Sigmoid colon (tissue), 7 donors: Measurements from ENCODE around the gene FXR1. TPM values are rescaled to one million over a fixed set of nuclear protein-coding genes. Genes with fewer than 3 reads are reported as not detected.
"Not testable (repeated sequence)": the region's sequence is repeated elsewhere in the genome, so short reads cannot be mapped to it uniquely, and the experiment has no call there.

Source experiments
- DNase-seq: peaks from one replicate; pipeline ENCODE4 v3.0.0-alpha.2; 2019
- H3K27ac ChIP-seq, 4 donors: fragments of 200-600 bp; sonication (generic); one replicate each; pipeline ENCODE4 v1.5.1; 2016 to 2019; ENCODE audit warnings: mild to moderate bottlenecking in 1 of 4
- H3K27me3 ChIP-seq, 3 donors: fragments of 200-600 bp; sonication (generic); one replicate each; pipeline ENCODE4 v1.5.1; 2019; ENCODE audit warnings: mild to moderate bottlenecking in 1 of 3
- H3K36me3 ChIP-seq, 4 donors: fragments of 200-600 bp; sonication (generic); one replicate each; pipeline ENCODE4 v1.5.1; 2016 to 2019
- H3K4me1 ChIP-seq, 4 donors: fragments of 200-600 bp; sonication (generic); one replicate each; pipeline ENCODE4 v1.5.1; 2017 to 2019
- H3K4me3 ChIP-seq, 4 donors: fragments of 200-600 bp; sonication (generic); one replicate each; pipeline ENCODE4 v1.5.1; 2017 to 2019; ENCODE audit warnings: mild to moderate bottlenecking in 2 of 4, moderate library complexity in 1 of 4
- H3K9me3 ChIP-seq, 4 donors: fragments of 200-600 bp in 3 of 4; sonication (generic) in 3 of 4; one replicate each; pipeline versions ENCODE4 v1.5.1 to v1.6.1; 2013 to 2019
- EP300 ChIP-seq, 4 donors: sonication (generic); formaldehyde crosslinking; IDR thresholded peaks; one replicate each; pipeline ENCODE4 v1.6.1; 2017; ENCODE audit warnings: antibody characterized with exemption in 4 of 4
- POLR2A ChIP-seq, 2 donors: fragments of 450-650 bp; IDR thresholded peaks; one replicate each; pipeline ENCODE4 v1.6.1; 2016; ENCODE audit warnings: antibody characterized with exemption in 2 of 2, mild to moderate bottlenecking in 2 of 2, moderate library complexity in 2 of 2
- POLR2AphosphoS5 ChIP-seq, 4 donors: sonication (generic); formaldehyde crosslinking; IDR thresholded peaks; one replicate each; pipeline ENCODE4 v1.6.1; 2017; ENCODE audit warnings: antibody characterized with exemption in 4 of 4
- WGBS, 2 donors: extraction: QIAGEN DNeasy Blood & Tissue Kit; methylation state at CpG; one replicate each; pipeline ENCODE4 v1.1.7; 2013; 5-methylcytosine and 5-hydroxymethylcytosine counted together
- intact Hi-C: fragments of 100-400 bp; cut with DNase I; formaldehyde crosslinking; loops from one replicate; pipeline ENCODE4 v1.15.1; 2023
- polyA plus RNA-seq, 3 donors: library from polyadenylated mRNA; stranded (reverse); fragments of 200-250 nt; gene quantifications; one replicate each; pipeline ENCODE4 v1.2.3, GENCODE V29; 2013
- total RNA-seq, 4 donors: library from RNA; depleted of rRNA; stranded (reverse); fragments of >200 nt; gene quantifications; one replicate each; pipeline ENCODE4 v1.1.0, GENCODE V29; 2016
- TF ChIP-seq, protein P1 (sequence below), 4 experiments: fragments of 450-650 bp in 3 of 4; fragments of 200-600 bp in 1 of 4; IDR thresholded peaks; one replicate each; pipeline ENCODE4 v1.5.1; 2016 to 2019; ENCODE audit warnings: antibody characterized with exemption in 4 of 4, mild to moderate bottlenecking in 3 of 4, moderate library complexity in 2 of 4
- donor health status: healthy with polysubstance abuse.
- donor health status: Bipolar disorder and iron deficiency.
- donor health status: healthy.

Gene FXR1
- total RNA-seq (100 to 1,000 TPM; 126 to 217 (median 151) TPM), polyA plus RNA-seq (10 to 100 TPM; 30.1 to 57.1 (median 50.5) TPM)

DNA sequence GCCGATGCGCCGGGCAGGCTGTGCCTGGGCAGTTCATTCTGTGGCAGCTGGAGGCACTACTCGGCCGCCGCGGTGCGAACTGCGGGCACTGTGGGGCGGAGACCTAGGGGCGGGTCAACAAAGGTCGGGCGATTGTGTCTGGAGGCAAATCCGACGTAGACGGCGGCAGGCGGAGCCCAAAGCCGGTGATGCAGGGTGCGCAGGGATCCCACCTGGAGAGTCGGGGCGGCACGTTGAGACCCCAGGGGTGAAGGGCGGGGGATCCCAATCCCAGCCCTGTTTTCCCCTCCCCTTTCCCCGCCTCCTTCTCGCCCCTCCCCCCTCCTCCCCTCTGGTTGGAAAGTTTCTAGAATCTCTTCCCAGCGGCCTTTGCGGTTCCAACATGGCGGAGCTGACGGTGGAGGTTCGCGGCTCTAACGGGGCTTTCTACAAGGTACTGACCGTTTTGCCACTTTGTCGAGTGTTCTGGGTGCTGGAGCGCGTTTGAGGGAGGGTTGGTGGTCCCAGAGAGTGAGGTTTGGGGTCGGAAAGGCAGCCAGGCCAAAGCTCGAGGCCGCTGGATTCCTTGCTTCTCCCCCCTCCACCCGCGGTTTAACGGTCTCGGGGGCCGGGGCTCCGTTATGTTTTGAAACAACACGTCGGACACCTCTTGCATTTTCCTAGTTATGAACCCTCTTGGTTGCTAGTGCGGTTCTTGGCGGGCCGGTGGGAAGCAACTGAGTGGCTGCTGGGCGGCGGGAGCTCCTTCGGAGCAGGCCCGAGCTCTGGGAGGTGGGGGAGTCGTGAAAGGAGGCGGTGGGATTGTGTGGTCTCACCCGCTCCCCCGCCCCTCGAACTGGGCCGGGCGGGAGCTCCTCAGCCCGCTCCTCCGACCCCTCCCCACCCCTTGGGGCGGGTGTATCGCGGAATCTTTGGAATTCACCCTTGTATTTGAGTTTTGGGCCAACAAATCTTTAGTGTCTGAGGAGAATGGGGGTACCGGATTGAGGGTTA lies at the start of gene FXR1:
Gene FXR1, plus strand, starts transcription at position 367 of the 993 bp plus-strand sequence. Its CDS starts 16 bp downstream, at position 383.
- peak within 1 kb of the TSS; percentile 84 to 94 (median 88) for H3K27ac ChIP-seq
- intact Hi-C loops: loop anchor here (2.0 kb wide), 1 partner anchor 76 kb away; the partner anchor contains the start of gene DNAJC19
- peak; percentile 91 for DNase-seq
- TF ChIP-seq POLR2AphosphoS5 (IDR thresholded peaks at IDR 0.05) (peak; percentile 87 to 91 (median 89)), EP300 (IDR thresholded peaks at IDR 0.05) (no peak), POLR2A (IDR thresholded peaks at IDR 0.05) (peak; percentile 64 to 73)
- TF ChIP-seq, protein P1, sequence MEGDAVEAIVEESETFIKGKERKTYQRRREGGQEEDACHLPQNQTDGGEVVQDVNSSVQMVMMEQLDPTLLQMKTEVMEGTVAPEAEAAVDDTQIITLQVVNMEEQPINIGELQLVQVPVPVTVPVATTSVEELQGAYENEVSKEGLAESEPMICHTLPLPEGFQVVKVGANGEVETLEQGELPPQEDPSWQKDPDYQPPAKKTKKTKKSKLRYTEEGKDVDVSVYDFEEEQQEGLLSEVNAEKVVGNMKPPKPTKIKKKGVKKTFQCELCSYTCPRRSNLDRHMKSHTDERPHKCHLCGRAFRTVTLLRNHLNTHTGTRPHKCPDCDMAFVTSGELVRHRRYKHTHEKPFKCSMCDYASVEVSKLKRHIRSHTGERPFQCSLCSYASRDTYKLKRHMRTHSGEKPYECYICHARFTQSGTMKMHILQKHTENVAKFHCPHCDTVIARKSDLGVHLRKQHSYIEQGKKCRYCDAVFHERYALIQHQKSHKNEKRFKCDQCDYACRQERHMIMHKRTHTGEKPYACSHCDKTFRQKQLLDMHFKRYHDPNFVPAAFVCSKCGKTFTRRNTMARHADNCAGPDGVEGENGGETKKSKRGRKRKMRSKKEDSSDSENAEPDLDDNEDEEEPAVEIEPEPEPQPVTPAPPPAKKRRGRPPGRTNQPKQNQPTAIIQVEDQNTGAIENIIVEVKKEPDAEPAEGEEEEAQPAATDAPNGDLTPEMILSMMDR (IDR thresholded peaks at IDR 0.05): peak; percentile 54 to 89 (median 66)
- H3K36me3 ChIP-seq: no peaks in the 10 kb centered on the region
- WGBS, 2 donors: 0% methylated on average over 68 of the region's 68 CpGs
- no peaks in the 10 kb centered on the region for H3K27me3 ChIP-seq
- peaks cover 0 to 36% (median 28%) of the 10 kb centered on the region in 4 donors for H3K4me1 ChIP-seq
- H3K4me3 ChIP-seq: peak within 1 kb of the TSS; percentile 66 to 96 (median 83)
- H3K9me3 ChIP-seq: no peaks in the 10 kb centered on the region

DNA sequence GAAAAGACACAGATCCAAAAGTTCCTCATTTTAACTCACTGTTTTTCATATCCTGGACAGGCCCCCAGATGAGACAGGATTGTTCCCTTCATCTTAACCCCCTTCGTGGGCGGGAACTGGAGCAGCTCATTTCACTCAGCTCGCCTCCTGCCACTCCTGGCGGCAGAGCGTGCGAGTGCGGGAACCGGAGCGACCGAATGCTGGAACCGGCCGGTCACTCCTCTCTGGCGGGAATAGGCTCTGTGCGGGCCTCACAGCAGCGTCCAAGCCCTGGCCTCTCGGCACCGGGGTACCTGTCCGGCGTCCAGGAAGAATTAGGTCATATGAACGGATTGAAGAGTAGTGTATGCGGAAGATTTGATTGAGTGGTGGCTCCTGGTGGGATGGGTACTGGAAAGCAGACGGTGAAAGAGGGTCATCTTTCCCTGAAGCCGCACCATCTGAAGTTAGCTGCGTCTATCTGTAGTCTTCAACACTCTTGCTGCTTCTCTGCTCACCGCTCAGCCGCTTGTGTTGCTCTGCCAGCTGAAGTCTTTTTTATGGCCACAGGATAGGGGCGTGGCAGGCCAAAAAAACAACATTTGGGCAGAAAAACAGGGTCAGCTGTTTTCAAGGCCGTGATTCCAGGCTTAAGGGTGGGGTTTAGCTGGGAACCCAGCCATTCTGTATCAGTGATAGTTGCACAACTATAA lies 42.3 kb upstream of the FXR1 start:
- intact Hi-C loops: no loop called here
- peak; percentile 68 for DNase-seq
- Histone ChIP-seq H3K9me3 (no peaks in the 10 kb centered on the region), H3K27ac (peak overlapping the region in 2 of 4 donors; percentile 9 to 48), H3K36me3 (no peaks in the 10 kb centered on the region), H3K4me1 (peaks cover 0 to 13% (median 1%) of the 10 kb centered on the region in 4 donors), H3K27me3 (no peaks in the 10 kb centered on the region), H3K4me3 (peak overlapping the region; percentile 3 to 40 (median 26))
- 11 to 19% methylated on average over 28 of the region's 28 CpGs for WGBS, 2 donors
- TF ChIP-seq EP300 (IDR thresholded peaks at IDR 0.05): no peak
- peak in 2 of 4 donors; percentile 10 to 38 for TF ChIP-seq POLR2AphosphoS5 (IDR thresholded peaks at IDR 0.05)
- TF ChIP-seq, protein P1 (IDR thresholded peaks at IDR 0.05): no peak
- no peak for TF ChIP-seq POLR2A (IDR thresholded peaks at IDR 0.05)

DNA sequence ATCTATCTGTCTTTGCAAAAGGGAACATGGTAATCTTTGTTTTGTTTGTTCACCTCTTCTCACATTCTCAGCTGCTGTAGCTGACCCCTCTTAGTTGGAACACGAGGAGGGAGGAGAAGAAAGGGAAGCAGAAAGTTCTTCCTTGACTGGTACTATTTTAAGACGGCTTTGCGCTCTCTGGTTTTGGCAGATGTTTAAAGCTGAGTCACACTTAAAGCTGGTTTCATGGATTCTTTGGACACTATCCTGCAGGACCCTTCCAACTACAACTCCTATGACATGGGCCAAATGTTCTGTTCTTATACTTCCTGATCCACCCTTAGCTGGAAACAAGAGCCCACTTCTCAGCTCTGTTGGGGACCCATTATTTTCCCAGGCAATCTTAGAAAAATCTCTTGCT lies 40.6 kb upstream of the FXR1 start:
- Histone ChIP-seq H3K27ac (no peak overlapping the region), H3K9me3 (no peaks in the 10 kb centered on the region), H3K4me3 (no peak overlapping the region), H3K4me1 (peaks cover 0 to 13% (median 1%) of the 10 kb centered on the region in 4 donors), H3K27me3 (no peaks in the 10 kb centered on the region), H3K36me3 (no peaks in the 10 kb centered on the region)
- DNase-seq: no peak
- WGBS, 2 donors: 39 to 67% methylated on average over 3 of the region's 3 CpGs
- no peak for TF ChIP-seq POLR2AphosphoS5 (IDR thresholded peaks at IDR 0.05)
- TF ChIP-seq POLR2A (IDR thresholded peaks at IDR 0.05): no peak
- TF ChIP-seq EP300 (IDR thresholded peaks at IDR 0.05): no peak
- TF ChIP-seq, protein P1 (IDR thresholded peaks at IDR 0.05): no peak
- intact Hi-C loops: no loop called here

DNA sequence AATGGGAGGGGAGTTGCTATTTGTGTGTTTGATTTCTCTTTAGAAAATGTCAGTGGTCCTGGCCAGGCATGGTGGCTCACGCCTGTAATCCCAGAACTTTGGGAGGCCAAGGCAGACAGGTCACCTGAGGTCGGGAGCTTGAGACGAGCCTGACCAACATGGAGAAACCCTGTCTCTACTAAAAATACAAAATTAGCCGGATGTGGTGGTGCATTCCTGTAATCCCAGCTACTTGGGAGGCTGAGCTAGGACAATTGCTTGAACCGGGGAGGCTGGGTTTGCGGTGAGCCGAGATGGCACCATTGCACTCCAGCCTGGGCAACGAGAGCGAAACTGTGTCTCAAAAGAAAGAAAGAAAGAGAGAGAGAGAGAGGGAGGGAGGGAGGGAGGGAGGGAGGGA lies 40.0 kb upstream of the FXR1 start:
- H3K4me3 ChIP-seq, intact Hi-C loops, H3K27me3 ChIP-seq, H3K27ac ChIP-seq, H3K36me3 ChIP-seq, H3K9me3 ChIP-seq, DNase-seq: not testable (repeated sequence)
- peaks cover 0 to 13% (median 1%) of the 10 kb centered on the region in 4 donors for H3K4me1 ChIP-seq
- WGBS, 2 donors: 82 to 89% methylated on average over 9 of the region's 9 CpGs
